NB4 (cell line): Measurements from ENCODE around the gene EPHB1.

Source experiments
- POLR2A ChIP-seq: IDR thresholded peaks from 2 replicates; pipeline ENCODE4 v1.6.1; 2011; ENCODE audit warnings: mild to moderate bottlenecking; ENCODE audit not compliant: insufficient read length; ENCODE audit errors: extremely low read depth
- TF ChIP-seq, protein P1 (sequence below): IDR thresholded peaks from one replicate; pipeline ENCODE4 v1.5.1; 2012; ENCODE audit warnings: low read depth, low read length
- TF ChIP-seq, protein P2 (sequence below): IDR thresholded peaks from 2 replicates; pipeline ENCODE4 v1.6.1; 2011; ENCODE audit warnings: low read depth, low read length

GRCh38 chr3:134934933-134935332 is 139.9 kb downstream of the EPHB1 start:
- TF ChIP-seq, protein P1, sequence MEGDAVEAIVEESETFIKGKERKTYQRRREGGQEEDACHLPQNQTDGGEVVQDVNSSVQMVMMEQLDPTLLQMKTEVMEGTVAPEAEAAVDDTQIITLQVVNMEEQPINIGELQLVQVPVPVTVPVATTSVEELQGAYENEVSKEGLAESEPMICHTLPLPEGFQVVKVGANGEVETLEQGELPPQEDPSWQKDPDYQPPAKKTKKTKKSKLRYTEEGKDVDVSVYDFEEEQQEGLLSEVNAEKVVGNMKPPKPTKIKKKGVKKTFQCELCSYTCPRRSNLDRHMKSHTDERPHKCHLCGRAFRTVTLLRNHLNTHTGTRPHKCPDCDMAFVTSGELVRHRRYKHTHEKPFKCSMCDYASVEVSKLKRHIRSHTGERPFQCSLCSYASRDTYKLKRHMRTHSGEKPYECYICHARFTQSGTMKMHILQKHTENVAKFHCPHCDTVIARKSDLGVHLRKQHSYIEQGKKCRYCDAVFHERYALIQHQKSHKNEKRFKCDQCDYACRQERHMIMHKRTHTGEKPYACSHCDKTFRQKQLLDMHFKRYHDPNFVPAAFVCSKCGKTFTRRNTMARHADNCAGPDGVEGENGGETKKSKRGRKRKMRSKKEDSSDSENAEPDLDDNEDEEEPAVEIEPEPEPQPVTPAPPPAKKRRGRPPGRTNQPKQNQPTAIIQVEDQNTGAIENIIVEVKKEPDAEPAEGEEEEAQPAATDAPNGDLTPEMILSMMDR: no peak
- TF ChIP-seq, protein P2, sequence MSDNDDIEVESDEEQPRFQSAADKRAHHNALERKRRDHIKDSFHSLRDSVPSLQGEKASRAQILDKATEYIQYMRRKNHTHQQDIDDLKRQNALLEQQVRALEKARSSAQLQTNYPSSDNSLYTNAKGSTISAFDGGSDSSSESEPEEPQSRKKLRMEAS: no peak
- no peak for TF ChIP-seq POLR2A
